Brain microvascular endothelial cell (primary cell): ENCODE data around the gene VPS26A.
A peak's percentile ranks its signal among the peaks of the same experiment; 100 is the strongest.

Source experiments
- DNase-seq: peaks from one replicate; pipeline ENCODE4 v3.0.0-alpha.2; 2020
- H3K27ac ChIP-seq: fragments of 250-450 bp; sonication (Bioruptor Pico); 2 replicates; pipeline ENCODE4 v1.5.1; 2020; ENCODE audit warnings: mild to moderate bottlenecking, moderate library complexity
- H3K27me3 ChIP-seq: fragments of 250-450 bp; sonication (Bioruptor Pico); replicated peaks from 2 replicates; pipeline ENCODE4 v1.5.1; 2020; ENCODE audit warnings: mild to moderate bottlenecking
- H3K36me3 ChIP-seq: fragments of 250-450 bp; sonication (Bioruptor Pico); replicated peaks from 2 replicates; pipeline ENCODE4 v1.5.1; 2020; ENCODE audit warnings: mild to moderate bottlenecking
- H3K4me3 ChIP-seq: 2 replicates; pipeline ENCODE4 v1.5.1; 2011; ENCODE audit warnings: low read depth, mild to moderate bottlenecking, control low read depth, low read length, moderate library complexity
- in situ Hi-C: cut with HindIII; loops from 2 replicates; pipeline ENCODE4 v1.10.0; 2017; ENCODE audit warnings: low sequenced_read_pairs, low pct_ligation_motif_present
- TF ChIP-seq, protein P1 (sequence below): IDR thresholded peaks from 2 replicates; pipeline ENCODE4 v1.5.1; 2011; ENCODE audit warnings: low read depth, mild to moderate bottlenecking, moderate library complexity, low read length, control low read depth, inconsistent platforms; ENCODE audit errors: missing control alignments

VPS26A gene

DNA sequence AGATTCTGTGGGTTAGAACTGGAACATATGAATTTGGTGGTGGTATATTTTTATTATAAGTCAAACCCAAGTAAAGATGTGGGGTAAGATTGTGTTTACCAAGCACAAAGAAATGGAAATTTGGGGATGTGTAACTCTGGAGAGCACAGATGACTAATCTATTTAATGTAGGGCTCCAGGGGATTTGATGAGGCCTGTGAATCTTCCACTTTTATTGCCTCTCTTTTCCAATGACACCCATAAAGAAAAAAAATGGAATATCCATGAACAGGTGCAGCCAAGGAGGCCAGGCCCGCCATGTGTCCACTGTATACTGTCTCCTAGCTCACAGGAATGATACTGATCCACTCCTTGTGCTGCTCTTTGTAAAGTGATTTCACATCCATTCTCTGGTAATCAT is 33.3 kb upstream of the VPS26A start:
- Histone ChIP-seq H3K4me3 (peak overlapping the region; percentile 70), H3K27me3 (no peaks in the 10 kb centered on the region), H3K36me3 (peaks cover 4% of the 10 kb centered on the region), H3K27ac (peak overlapping the region; percentile 95)
- no peak for DNase-seq
- in situ Hi-C loops: no loop called here
- TF ChIP-seq, protein P1, sequence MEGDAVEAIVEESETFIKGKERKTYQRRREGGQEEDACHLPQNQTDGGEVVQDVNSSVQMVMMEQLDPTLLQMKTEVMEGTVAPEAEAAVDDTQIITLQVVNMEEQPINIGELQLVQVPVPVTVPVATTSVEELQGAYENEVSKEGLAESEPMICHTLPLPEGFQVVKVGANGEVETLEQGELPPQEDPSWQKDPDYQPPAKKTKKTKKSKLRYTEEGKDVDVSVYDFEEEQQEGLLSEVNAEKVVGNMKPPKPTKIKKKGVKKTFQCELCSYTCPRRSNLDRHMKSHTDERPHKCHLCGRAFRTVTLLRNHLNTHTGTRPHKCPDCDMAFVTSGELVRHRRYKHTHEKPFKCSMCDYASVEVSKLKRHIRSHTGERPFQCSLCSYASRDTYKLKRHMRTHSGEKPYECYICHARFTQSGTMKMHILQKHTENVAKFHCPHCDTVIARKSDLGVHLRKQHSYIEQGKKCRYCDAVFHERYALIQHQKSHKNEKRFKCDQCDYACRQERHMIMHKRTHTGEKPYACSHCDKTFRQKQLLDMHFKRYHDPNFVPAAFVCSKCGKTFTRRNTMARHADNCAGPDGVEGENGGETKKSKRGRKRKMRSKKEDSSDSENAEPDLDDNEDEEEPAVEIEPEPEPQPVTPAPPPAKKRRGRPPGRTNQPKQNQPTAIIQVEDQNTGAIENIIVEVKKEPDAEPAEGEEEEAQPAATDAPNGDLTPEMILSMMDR: no peak

DNA sequence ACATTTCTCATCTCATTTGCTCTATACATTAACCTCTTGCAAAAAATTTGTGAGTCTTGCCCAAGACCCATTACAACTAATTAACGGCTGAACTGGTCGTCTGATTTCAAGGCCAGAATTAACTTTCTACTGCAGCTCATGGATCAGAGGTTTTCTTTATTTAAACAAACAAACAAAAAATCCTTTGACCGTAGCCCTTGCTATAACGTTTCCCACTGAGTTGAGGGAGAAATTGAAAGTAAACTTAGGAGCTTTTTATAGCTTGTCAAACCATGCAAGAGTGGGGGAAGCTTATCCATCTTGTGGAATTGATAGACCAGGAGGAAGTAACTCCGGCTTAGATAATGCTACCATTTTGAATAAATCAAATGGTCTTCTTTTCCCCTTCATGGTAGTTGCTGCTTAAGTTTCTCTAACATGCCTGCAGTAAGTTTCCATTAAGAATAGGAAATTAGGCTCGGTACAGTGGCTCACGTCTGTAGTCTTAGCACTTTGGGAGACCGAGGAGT is 32.8 kb upstream of the VPS26A start:
- DNase-seq: no peak
- TF ChIP-seq, protein P1: no peak
- no peaks in the 10 kb centered on the region for H3K27me3 ChIP-seq
- in situ Hi-C loops: no loop called here
- peak overlapping the region; percentile 70 for H3K4me3 ChIP-seq
- peak overlapping the region; percentile 95 for H3K27ac ChIP-seq
- peaks cover 4% of the 10 kb centered on the region for H3K36me3 ChIP-seq

DNA sequence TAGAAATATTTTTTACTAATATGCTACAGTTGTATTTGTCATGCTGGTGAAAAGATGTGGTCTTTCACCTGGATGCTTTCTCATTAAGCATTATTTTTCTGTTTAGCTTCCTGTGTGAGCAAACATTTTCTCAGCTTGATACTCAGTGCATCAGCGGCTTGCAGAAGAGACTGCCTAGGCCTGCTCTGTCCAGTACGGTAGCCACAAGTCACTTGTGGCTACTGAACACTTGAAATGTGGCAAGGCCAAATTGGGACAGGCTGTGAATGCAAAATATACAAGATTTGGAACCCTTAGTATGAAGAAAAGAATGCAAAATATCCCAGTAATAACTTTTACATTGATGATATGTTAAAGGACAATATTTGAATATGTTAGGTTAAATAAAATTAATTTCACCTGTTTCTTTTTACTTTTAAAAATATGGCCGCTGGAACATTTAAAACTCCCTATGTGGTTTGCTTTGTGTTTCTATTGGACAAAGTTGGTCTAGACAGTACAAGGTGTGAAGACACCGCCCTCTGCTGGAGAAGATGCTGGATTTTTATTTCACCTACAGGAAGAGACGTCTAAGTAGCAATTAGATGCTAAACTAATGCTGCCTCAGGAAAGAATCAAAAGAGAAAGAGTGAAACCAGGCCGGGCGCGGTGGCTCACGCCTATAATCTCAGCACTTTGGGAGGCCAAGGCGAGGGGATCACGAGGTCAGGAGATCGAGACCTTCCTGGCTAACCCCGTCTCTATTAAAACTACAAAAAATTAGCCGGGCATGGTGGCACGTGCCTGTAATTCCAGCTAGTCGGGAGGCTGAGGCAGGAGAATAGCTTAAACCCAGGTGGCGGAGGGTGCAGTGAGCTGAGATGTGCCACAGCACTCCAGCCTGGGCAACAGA is 30.8 kb upstream of the VPS26A start:
- H3K27ac ChIP-seq: peak overlapping the region; percentile 21
- H3K27me3 ChIP-seq: no peaks in the 10 kb centered on the region
- TF ChIP-seq, protein P1: peak; percentile 71
- no peak overlapping the region for H3K4me3 ChIP-seq
- H3K36me3 ChIP-seq: peaks cover 11% of the 10 kb centered on the region
- in situ Hi-C loops: no loop called here
- DNase-seq: peak; percentile 80

DNA sequence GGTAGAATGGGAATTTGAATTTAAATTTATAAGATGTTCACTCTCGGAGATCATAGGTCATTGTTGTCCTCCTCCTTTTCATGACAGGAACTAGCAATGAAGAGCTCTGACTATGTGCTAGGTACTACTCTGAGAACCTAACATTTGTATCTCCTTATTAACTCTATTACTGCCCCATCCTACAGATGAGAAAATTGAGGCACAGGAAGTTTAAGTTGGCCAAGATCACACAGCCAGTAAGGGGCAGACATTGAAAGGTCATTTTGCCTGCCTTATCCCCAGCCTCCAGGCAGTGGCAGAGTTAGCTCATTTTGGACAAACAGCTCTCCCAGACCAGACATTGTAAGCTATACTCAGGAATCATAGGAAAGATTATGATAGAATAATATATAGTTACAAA is 30.0 kb upstream of the VPS26A start:
- H3K27ac ChIP-seq: no peak overlapping the region
- TF ChIP-seq, protein P1: peak; percentile 26
- no peak for DNase-seq
- no peak overlapping the region for H3K4me3 ChIP-seq
- in situ Hi-C loops: no loop called here
- H3K36me3 ChIP-seq: peaks cover 17% of the 10 kb centered on the region
- H3K27me3 ChIP-seq: no peaks in the 10 kb centered on the region

DNA sequence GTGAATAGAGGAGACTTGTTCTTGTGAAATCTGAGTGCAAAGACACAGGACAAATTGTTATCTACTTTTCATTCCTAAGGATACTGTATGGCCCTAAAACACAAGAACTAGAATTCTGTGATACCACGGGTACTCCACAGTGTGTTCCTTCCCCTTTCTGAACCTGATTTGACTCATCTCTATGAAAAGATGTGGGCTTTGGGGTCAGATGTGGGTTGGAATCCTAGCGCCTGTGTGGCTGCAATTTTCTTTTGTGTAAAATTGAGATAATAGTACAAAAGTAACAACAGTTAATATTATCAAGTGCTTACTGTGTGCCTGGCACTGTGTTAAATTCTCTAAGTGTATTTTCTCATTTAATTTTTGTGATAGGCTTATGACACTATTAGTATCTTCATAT is 27.9 kb upstream of the VPS26A start:
- Histone ChIP-seq H3K36me3 (peaks cover 24% of the 10 kb centered on the region), H3K4me3 (no peak overlapping the region), H3K27me3 (no peaks in the 10 kb centered on the region), H3K27ac (peak overlapping the region; percentile 17)
- TF ChIP-seq, protein P1: no peak
- DNase-seq: no peak
- in situ Hi-C loops: no loop called here
